ENCODE measurements around the gene PGAP6.
"Not testable (repeated sequence)": the region's sequence is repeated elsewhere in the genome, so short reads cannot be mapped to it uniquely, and the experiment has no call there.

PGAP6 gene

DNA sequence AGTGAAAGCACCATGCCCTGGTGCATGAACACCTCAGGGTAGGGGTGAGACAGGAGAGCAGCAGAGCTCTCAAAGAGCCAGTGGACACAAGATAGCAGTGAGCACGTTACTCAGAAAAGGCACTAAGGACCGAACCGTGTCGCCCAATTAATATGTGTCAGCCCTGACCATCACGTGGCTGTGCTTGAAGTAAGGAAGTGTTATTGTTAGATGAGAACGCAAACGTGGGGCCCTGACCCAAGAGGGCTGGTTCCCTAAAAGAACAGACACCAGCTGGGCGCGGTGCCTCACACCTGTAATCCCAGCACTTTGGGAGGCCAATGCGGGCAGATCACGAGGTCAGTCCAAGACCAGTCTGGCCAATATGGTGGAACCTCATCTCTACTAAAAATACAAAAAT, 45.5 kb downstream of the PGAP6 start:
- TF ChIP-seq, protein P1, sequence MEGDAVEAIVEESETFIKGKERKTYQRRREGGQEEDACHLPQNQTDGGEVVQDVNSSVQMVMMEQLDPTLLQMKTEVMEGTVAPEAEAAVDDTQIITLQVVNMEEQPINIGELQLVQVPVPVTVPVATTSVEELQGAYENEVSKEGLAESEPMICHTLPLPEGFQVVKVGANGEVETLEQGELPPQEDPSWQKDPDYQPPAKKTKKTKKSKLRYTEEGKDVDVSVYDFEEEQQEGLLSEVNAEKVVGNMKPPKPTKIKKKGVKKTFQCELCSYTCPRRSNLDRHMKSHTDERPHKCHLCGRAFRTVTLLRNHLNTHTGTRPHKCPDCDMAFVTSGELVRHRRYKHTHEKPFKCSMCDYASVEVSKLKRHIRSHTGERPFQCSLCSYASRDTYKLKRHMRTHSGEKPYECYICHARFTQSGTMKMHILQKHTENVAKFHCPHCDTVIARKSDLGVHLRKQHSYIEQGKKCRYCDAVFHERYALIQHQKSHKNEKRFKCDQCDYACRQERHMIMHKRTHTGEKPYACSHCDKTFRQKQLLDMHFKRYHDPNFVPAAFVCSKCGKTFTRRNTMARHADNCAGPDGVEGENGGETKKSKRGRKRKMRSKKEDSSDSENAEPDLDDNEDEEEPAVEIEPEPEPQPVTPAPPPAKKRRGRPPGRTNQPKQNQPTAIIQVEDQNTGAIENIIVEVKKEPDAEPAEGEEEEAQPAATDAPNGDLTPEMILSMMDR (IDR thresholded peaks at IDR 0.05; ENCODE audit: low read length, missing control alignments): no peak
- DNase-seq (ENCODE audit: low read depth): no peak
- no peak overlapping the region for H3K4me3 ChIP-seq (replicated peaks; ENCODE audit: low read depth, low read length)

DNA sequence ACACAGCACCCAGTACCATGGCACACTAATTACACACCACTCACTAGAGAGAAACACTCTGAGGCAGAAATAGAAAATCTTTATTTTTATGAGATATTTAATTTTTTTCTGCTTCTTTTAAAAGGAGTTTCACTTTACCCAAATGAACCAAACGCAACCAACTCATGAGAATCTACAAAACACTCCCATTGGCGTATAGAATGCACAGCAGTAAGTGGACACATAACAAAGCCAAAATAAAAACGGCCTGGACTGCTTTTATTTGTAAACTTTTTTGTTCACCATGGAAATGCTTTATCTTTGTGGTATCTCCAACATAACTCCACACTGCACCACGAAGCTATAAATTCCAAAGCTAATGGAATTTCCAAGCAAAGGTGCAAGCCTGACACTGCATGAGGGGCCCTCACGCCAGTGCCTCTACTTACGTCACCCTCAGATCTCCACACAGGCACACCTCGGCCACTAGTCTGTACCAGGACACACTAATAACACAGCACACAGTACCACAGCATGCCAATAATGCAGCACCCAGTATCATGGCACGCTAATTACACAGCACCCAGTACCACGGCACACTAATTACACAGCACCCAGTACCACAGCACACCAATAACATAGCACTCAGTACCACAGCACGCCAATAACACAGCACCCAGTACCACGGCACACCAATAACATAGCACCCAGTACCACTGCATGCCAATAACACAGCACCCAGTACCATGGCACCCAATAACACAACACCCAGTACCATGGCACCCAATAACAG, 46.7 kb downstream of the PGAP6 start:
- peak; percentile 21 for DNase-seq (ENCODE audit: low read depth)
- not testable (repeated sequence) for H3K4me3 ChIP-seq (replicated peaks; ENCODE audit: low read depth, low read length)

DNA sequence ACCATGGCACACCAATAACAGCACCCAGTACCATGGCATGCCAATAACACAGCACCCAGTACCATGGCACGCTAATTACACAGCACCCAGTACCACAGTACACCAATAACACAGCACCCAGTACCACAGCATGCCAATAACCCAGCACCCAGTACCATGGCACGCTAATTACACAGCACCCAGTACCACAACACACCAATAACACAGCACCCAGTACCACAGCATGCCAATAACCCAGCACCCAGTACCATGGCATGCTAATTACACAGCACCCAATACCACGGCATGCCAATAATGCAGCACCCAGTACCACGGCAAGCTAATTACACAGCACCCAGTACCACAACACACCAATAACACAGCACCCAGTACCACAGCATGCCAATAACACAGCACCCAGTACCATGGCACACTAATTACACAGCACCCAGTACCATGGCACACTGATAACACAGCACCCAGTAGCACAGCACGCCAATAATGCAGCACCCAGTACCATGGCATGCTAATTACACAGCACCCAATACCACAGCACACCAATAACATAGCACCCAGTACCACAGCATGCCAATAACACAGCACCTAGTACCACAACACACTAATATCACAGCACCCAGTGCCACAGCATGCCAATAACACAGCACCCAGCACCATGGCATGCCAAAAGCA, 47.5 kb downstream of the PGAP6 start:
- not testable (repeated sequence) for DNase-seq (ENCODE audit: low read depth); H3K4me3 ChIP-seq (replicated peaks; ENCODE audit: low read depth, low read length)

GRCh38 chr16:333406-334094, 48.2 kb downstream of the PGAP6 start:
- no peak overlapping the region for H3K4me3 ChIP-seq (replicated peaks; ENCODE audit: low read depth, low read length)
- TF ChIP-seq, protein P1 (IDR thresholded peaks at IDR 0.05; ENCODE audit: low read length, missing control alignments): no peak
- peak; percentile 49 for DNase-seq (ENCODE audit: low read depth)

GRCh38 chr16:331181-331814, 50.5 kb downstream of the PGAP6 start:
- DNase-seq (ENCODE audit: low read depth): peak; percentile 47

GRCh38 chr16:330741-331140, 51.0 kb downstream of the PGAP6 start:
- TF ChIP-seq, protein P1 (IDR thresholded peaks at IDR 0.05; ENCODE audit: low read length, missing control alignments): no peak
- H3K4me3 ChIP-seq (replicated peaks; ENCODE audit: low read depth, low read length): no peak overlapping the region
- no peak for DNase-seq (ENCODE audit: low read depth)

More at GRCh38 chr16:331181-331814, 50.5 kb downstream of the PGAP6 start:
- H3K4me3 ChIP-seq (replicated peaks; ENCODE audit: low read depth, low read length): not testable (repeated sequence)

DNA sequence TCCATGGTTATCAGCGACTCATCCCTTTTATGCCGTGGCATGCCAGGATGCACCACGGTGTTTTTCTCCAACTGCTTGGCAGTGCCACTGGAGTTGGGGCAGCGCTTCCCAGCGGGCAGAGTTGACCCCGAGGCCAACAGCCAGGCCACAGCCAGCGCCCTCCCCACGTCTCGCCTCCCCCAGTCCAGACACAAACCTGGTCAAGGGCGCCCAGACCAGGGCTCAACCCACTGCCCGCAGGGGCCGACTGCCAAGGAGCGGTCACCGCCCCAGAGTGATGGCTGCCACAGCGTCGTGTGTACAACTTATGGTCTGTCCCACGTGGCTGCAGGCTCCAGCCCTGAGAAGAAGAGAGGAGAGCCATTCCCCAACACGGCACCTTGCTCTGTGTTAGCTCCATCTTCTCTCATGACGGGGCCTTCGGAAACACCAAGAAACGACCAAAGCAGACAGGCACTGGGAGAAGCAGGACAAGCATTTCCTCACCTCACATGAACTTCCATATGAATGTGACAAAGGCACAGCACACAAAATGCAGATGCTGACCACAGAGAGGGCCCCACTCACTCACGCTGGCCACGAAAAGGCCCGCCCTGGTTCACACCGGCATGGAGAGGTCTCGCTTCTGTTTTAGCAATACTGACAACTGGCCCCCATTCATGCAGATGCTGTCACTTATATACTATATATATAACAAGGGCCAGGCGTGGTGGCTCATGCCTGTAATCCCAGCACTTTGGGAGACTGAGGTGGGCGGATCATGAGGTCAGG, 56.2 kb downstream of the PGAP6 start:
- TF ChIP-seq, protein P1 (IDR thresholded peaks at IDR 0.05; ENCODE audit: low read length, missing control alignments): no peak
- no peak for DNase-seq (ENCODE audit: low read depth)
- H3K4me3 ChIP-seq (replicated peaks; ENCODE audit: low read depth, low read length): no peak overlapping the region

Data from fibroblast of pulmonary artery (primary cell).